AG08395 (cell line): ENCODE results near the gene TTC23.

Experiments used
- DNase-seq: peaks from one replicate; pipeline ENCODE4 v3.0.0; 2012; ENCODE audit warnings: mixed read lengths, low spot score

TTC23 gene

DNA sequence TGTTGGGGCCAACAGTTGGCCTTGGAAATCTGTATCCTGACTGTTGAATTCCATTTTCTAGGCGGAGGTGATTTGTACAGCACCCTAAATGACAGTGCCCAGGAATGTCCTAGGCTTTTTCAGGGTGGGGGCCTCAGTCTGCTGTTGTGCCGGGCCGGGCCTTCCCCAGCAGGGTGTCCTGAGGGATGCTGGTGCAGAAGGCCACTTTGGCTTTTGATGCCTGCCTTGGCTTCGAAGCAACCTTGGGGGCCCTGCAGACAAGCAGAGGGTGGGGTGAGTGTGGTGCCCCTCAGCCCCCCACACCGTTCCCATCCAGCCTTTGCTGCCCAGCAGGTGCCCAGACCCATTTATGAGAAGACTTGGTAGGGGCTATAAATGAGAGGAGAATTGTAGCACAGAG, 111.5 kb downstream of the TTC23 start:
- no peak for DNase-seq

DNA sequence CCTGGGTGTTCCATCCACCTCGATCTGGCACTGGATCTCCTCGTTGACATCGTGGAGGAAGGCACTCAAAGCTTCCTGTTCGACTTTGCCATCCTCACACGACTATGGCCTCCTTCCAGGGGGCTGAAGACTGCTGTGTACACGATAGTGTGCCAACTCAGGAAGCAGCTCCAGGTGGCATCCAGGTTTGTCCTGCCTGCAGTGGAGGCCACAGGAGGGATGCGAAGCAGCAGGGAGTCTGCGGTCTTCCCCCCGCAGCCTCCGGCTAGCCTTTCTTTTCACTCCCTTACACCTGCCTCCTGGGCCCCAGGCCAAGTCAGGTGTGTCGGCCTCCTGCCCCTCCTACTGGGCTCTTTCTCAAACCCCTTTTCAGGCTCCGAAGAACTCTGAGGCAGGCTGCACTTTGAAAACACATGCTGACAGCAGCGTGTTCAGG, 112.3 kb downstream of the TTC23 start:
- DNase-seq = no peak

DNA sequence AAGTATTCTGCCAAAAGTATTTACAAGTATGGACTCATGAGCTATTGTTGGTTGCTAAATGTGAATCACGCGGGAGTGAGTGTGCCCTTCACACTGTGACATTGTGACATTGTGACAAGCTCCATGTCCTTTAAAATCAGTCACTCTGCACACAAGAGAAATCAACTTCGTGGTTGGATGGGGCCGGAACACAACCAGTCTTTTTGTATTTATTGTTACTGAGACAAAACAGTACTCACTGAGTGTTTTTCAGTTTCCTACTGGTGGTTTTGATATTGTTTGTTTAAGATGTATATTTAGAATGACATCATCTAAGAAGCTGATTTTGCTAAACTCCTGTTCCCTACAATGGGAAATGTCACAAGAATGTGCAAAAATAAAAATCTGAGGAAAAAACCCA, 114.2 kb downstream of the TTC23 start:
- DNase-seq = no peak

DNA sequence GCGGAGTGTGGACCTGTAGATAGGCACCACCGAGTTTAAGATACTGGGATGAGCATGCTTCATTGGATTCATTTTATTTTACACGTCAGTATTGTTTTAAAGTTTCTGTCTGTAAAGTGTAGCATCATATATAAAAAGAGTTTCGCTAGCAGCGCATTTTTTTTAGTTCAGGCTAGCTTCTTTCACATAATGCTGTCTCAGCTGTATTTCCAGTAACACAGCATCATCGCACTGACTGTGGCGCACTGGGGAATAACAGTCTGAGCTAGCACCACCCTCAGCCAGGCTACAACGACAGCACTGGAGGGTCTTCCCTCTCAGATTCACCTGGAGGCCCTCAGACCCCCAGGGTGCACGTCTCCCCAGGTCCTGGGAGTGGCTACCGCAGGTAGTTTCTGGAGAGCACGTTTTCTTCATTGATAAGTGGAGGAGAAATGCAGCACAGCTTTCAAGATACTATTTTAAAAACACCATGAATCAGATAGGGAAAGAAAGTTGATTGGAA, 115.0 kb downstream of the TTC23 start:
- DNase-seq = no peak

DNA sequence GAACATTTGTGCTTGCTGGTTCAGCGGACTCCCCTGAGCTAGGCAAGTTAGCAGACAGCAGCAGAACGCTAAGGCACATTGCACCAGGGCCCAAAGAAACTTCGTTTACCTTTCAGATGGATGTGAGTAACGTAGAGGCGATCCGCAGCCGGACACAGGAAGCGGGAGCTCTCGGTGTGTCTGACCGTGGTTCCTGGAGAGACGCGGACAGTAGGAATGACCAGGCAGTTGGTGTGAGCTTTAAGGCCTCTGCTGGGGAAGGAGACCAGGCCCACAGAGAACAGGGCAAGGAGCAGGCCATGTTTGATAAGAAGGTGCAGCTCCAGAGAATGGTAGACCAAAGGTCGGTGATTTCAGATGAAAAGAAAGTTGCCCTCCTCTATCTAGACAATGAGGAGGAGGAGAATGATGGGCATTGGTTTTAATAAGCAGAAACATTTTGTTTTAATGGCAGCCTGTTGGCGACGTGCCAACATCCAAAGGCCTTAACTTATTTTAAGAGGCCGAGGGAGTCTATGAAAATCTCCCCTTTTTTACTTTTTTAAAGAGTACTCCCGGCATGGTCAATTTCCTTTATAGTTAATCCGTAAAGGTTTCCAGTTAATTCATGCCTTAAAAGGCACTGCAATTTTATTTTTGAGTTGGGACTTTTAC, 116.6 kb downstream of the TTC23 start:
- no peak for DNase-seq

DNA sequence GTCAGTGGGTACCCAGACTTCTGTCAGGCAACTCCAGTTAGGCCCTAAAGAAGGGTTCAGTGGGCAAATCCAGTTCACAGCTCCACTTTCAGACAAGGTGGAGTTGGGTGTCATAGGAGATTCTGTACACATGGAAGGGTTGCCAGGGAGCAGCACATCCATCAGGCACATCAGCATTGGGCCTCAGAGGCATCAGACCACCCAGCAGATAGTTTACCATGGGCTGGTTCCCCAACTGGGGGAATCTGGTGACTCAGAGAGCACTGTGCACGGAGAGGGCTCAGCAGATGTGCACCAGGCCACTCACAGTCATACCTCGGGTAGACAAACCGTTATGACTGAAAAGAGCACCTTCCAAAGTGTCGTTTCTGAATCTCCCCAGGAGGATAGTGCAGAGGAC, 117.3 kb downstream of the TTC23 start:
- DNase-seq = no peak

DNA sequence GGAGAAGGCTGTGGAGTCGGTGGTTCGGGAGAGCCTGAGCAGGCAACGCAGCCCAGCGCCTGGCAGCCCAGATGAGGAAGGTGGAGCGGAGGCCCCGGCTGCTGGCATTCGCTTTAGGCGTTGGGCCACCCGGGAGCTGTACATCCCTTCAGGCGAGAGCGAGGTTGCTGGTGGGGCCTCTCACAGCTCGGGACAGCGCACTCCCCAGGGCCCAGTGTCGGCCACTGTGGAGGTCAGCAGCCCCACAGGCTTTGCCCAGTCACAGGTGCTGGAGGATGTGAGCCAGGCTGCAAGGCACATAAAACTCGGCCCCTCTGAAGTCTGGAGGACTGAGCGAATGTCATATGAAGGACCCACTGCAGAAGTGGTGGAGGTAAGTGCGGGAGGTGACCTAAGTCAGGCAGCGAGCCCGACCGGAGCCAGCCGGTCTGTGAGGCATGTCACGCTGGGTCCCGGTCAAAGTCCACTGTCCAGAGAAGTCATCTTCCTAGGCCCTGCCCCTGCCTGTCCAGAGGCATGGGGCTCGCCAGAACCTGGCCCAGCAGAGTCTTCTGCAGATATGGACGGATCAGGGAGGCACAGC, 117.8 kb downstream of the TTC23 start:
- no peak for DNase-seq

DNA sequence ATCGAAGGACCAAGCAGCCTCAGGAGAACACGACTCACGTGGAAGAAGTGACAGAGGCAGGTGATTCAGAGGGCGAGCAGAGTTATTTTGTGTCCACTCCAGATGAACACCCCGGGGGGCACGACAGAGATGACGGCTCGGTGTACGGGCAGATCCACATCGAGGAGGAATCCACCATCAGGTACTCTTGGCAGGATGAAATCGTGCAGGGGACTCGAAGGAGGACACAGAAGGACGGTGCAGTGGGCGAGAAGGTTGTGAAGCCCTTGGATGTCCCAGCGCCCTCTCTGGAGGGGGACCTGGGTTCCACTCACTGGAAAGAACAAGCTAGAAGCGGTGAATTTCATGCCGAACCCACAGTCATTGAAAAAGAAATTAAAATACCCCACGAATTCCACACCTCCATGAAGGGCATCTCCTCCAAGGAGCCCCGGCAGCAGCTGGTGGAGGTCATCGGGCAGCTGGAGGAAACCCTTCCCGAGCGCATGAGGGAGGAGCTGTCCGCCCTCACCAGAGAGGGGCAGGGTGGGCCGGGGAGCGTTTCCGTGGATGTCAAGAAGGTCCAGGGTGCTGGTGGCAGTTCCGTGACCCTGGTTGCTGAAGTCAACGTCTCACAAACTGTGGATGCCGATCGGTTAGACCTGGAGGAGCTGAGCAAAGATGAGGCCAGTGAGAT, 118.5 kb downstream of the TTC23 start:
- DNase-seq = no peak

DNA sequence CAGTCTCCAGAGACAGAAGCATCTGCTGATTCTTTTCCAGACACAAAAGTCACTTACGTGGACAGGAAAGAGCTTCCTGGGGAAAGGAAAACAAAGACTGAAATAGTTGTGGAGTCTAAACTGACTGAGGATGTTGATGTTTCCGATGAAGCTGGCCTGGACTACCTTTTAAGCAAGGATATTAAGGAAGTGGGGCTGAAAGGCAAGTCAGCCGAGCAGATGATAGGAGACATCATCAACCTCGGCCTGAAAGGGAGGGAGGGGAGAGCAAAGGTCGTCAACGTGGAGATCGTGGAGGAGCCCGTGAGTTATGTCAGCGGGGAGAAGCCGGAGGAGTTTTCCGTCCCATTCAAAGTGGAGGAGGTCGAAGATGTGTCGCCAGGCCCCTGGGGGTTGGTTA, 119.1 kb downstream of the TTC23 start:
- DNase-seq = no peak

DNA sequence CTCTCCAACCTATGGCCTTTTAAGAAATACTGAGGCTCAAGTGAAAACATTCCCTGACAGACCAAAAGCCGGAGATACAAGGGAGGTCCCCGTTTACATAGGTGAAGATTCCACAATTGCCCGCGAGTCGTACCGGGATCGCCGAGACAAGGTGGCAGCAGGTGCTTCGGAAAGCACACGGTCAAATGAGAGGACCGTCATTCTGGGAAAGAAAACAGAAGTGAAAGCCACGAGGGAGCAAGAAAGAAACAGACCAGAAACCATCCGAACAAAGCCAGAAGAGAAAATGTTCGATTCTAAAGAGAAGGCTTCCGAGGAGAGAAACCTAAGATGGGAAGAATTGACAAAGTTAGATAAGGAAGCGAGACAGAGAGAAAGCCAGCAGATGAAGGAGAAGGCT, 119.7 kb downstream of the TTC23 start:
- no peak for DNase-seq

DNA sequence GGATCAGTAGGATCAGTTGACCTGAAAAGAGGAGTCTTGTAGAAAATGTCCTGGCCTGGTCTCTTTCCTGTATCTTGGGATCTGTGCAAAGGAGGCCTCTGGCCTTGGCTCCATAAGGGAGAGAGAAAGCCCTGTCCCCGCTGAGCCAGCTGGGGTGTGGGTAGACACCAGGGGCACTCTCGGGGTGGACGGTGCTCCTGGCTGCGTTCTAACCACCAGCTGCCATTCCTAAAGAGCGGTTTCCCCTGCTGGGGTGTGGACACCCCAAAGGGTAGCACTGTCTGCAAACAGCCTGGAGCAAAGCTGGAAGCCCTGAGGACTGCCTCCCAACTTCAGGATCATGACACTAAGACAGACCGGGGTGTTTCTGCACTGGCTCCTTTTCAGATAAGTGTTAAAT, 121.0 kb downstream of the TTC23 start:
- no peak for DNase-seq

DNA sequence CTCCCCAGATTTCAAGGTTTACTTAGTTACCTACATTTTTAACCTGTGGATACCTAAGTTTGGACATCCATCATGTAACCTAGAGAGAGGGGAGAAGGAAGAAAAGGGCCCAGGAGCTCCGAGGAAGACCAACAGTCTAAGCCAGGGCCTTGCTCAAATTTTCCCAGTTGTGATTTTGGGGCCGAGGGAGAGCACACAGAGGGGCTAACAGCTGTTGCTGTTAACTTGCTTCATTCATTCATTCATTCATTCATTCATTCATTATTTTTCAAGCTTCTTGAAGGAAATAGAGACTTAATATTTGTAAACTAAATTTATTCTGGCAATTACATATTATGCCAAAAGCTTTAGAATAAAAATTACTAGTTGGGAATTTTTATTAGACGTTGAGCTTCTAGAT, 121.6 kb downstream of the TTC23 start:
- DNase-seq = no peak

DNA sequence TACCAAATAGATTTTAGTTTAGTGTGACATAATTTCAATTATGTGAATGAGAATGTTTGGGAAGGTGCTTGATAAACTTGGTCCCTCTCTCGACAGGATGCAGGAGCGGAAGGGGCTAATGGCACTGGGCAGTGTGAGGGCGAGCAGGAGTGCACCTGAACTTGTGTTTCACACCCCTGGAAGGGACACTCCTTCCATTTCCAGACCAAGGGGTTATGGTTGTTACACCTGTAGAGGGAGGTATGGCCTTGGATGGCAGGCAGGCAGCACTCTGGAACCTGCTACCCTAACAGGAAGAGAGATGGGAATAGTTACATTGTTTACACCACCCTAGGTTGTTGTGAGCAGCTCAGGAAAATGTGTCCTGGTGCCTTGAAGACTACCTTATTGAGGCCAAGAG, 122.5 kb downstream of the TTC23 start:
- DNase-seq = no peak

DNA sequence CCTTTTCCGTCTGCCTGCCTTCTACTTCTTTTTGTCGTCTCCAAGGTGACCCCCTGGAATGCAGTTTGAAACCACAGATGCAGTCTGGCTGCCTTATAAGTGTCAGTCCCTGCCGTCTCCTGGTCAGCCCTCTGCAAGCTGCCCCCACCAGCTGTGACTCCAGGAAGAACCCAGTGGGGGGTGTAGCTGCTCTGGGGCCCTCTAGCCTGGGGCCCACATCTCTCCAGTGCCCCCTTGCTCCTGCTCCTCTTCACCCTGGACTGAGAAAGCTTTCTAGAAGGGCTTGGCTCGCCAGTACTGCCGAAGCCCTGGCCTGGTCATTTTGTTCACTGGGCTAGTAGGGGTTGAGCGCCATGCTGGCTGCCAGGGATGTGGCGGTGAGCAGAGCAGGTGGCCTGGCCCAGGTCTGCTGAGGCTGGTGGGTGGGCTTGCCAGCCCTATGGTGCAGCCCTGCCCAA, 123.2 kb downstream of the TTC23 start:
- no peak for DNase-seq

DNA sequence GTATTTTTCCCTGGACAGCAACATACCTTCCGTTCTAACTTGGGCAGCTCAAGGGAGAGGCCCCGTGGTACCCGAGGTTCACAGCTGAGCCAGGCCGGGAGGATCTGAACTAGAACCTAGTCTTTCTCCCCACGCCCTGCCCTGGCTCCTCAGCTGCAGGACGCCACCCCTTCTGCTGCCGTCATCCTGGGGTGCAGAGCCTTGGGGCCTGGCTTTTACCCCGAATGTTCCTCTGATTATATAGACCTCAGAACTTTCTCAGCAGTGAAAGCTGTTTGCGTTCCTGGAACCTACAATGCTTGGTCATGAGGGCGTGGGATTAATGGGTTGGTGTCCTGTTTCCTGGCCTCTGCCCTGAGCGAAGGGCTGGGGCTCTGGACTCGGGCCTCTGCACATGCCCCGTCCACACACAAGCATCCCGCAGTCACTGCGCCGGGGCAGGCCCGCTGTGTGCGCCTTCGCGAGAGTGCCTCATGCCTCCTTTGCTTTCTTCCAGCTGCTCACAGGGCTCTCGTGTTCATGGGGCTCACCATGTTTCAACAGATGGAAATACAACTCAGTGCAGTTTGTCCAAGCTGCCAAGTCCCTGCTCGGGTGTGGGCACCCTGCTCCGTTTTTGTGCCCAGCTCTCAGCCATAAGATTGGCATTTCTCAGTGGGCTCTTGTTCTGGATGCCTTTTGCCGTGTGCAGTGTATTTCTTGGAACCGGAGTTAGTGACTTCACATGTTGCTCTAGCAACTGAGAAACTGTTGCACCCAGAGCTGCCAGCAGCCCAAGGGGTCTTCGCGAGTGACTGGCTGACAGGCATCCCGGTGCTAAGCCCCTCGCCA, 124.1 kb downstream of the TTC23 start:
- DNase-seq = no peak

DNA sequence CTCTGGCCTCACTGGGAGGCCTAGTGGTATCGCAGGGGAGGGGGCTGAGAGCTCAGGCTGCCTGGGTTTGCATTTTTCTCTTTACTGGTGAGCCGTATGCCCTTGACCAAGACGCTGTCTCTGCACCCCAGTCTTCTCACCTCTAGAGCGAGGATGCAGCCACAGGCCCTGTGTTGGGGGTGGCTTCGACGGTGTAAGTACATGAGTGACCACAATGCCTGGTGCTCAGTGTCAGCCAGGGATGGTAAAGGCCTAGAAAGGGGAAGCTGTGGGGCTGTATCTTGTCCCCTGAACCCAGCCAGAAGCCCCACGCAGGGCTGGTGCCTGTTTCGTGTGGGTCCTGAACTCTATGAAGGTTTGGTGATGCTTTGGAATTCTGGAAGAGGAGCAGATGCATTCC, 124.7 kb downstream of the TTC23 start:
- no peak for DNase-seq

DNA sequence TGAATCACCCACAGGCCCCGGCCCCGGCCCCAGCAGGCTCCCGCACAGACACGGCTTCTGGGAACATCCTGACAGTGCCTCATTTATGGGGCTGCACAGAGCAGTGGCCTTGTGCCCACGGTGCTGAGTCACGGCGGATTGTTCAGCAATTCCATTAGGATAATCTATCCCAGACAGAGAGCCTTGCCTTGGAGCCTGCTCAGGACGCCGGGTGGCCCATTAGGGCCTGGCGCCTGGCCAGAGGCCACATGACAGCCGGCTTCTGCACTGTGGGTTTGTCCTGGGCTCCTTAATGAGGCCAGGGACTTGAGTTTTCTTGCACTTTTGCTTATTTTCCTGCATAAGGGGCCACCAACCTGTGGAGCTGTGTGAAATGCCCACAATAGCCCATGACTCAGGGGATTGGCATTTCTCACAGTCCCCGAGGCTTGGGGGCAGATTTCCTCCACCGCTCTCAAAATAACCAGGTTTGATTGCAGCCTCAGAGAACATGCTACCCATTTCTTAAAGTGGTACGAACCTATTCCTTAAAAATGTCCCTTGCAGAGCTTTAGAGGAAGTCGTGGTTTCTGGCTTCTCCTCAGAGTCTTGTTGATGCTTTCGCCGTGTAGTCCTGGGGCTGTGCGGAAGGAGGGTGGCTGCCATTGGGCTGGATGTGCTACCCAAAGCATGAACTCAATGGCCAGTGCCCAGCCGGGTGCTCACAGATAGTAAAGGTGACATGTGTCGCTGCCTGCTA, 125.5 kb downstream of the TTC23 start:
- DNase-seq = peak; percentile 95

DNA sequence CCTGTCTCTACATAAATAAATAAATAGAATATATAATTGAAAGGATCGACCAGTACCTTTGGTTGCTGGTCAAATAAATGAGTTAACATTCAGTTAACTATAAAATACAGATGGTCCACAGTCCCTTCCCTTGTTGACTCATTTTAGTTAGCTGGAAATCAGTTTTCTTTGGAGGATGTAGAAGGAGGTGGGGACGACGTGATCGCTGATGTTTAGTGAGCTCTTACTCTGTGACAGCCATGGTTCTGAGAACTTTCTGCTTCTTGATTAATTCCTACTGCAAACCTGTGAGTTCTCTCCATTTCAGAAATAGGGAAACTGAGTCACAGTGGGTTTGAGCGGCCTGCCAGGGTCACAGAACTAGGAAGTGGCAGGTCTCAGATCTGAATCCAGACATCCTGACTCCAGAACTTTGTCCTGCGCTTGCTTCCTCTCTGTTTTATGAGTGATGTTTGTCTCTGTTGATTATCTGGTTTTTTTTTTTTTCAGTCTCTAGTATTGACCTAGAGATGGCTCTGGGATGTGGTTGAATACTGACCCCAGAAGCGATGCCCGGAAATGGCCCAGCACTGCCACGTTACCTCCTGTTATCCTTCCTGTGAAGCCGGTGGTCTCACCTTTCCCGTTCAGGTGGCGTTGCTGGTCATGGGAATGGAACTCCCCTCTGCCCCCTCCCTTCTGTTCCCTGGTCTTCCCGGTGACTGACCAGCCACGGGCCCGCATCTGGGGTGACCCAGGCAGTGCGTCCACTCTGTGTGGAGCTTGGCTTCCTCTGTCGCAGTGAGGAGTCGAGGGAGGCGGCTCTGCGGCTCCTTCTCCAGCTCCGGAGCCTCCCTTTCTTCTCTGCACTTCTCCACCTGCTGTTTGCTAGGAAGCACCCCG, 126.3 kb downstream of the TTC23 start:
- DNase-seq = no peak

DNA sequence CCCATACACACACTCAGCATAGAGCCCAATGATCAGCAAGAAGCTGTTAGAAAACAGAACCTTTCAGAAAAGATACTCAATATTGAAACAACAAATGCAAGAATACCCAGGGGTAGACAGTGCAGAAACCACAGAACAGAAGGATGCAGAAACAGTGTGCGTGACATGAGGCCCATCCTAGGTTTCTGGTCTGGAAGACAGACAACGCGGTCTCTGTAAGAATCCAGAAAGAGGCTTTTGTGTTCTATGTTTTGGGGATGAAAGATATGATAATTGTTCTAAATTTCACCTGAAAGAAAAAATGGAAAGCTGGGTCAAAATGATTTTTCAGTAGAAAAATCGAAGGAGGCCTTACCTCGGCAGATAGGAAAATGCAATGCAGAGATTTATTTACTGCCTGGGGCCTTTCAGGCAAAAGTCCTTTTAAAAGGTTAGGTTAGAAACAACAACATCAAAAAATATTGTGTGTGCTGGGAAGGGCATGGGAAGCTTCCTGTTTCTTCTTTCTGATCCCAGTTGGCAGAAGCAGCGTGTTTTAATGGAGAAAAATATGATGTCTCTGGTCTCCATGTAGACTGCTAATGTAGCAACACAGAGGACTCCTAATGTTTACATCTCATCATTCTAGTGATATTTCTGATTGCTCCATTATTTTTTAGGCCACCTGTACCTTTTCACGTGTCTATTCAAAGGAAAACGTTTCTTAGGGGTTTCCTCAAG, 127.5 kb downstream of the TTC23 start:
- DNase-seq = no peak

DNA sequence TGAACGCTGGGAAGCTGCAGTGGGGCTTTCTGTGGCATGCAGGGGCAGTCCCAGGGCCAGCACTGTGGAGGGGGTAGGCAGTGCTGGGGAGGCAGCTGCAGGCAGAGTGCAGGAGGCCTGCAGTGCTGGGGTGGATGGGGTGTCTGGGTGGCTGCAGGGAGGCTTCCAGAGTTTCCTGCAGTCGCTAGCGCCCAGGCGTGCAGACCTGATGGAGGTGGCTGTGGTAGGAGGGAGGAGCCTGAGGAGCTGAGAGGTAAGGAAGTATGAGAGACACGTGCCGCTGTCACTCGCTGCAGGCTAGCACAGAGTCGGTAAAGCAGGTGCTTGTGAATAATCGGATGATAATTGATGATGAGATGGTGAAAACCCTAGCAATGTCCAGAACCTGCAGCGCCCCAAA, 128.2 kb downstream of the TTC23 start:
- no peak for DNase-seq
